Measurements from ENCODE around the gene CHAD.

DNA sequence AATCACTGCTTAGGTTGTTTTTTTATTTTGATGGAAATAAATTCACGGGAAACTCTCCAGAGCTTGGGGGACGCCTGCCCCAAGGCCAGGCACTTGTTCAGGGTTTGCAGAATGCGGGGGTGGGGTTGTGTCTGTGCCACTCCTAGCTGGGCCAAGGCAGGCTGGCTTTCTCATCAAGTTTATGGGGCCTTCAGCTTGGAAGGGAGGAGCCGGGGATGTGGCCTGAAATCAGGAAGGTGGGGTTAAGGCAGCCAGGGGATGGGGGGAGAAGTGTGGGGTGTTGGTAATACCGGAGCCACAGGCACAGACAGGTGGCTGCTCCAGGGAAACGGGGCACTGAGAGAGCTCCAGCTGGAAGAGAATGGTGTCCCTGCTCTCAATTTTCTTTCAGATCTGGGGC lies 1.7 kb upstream of the CHAD start:
- no peak for TF ChIP-seq CTCF (IDR thresholded peaks at IDR 0.05; ENCODE audit: insufficient read depth, low read length, poor library complexity, severe bottlenecking)
- no peak for TF ChIP-seq EZH2phosphoT487 (conservative IDR thresholded peaks at IDR 0.05; ENCODE audit: low read length)

All from SU-DHL-6 (cell line).